NCI-H526 treated with DMSO at 0.1 percent for 48 hours (cell line): ENCODE data around the gene METTL24.

ENCODE experiments used
- DNase-seq: peaks from one replicate; lab custom pipeline; 2025; lab: John Stamatoyannopoulos, UW

The METTL24 gene, protein sequence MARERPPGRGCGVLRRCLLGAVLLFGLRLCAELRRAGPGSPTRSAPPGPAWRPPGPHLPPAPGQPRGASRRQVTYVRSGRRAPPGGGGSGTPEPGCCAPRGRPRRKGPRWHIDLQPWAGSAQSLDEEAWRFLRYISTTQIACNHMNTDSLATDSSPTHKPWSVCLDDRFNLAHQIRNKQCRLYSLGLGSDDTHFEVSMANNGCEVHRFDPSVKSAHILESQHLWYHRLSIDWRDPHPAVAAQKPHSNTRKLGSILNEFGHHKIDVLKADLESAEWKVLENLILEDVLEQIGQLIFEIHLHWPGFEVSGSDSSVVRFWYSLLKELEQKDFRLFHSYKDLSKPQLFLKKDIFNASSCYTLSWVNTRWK

DNA sequence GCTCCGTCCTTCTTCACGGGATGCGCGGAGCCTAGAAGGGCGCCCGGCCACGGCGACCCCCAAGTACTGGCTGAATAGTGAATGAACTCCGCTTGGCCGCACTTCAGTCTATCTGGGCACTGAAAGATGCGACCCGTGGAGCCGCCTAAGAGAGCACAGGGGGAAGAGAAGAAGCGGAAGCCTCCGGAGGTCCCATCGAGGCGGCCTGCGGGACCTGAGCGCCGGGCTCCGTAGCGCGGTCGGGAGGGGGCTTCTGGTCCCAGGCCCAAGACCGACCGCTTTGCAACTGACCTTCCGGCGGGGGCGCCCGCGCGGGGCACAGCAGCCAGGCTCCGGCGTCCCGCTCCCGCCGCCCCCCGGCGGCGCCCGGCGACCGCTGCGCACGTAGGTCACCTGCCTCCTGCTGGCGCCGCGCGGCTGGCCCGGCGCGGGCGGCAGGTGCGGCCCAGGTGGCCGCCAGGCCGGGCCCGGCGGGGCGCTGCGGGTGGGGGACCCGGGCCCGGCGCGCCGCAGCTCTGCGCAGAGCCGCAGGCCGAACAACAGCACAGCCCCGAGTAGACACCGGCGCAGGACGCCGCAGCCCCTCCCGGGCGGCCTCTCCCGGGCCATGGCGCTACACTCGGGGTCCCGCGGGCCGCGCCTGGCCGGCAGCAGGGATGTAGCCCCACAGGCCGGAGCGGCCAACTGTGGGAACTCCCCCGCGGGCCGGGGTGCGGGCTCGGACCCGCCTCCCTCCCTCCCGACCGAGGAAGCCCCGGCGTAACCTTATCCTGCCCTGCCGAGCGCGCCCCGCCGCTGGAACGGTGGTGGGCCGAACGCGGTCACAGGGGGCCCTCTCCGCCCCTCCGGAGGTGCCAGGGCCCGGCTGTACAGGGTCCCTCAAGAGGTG lies at the start of gene METTL24:
Gene METTL24 (minus strand): TSS at position 686 of the 889 bp plus-strand sequence. CDS start 77 bp downstream, at position 609.
- no peak for DNase-seq

GRCh38 chr6:110404607-110405006 lies 46.5 kb upstream of the METTL24 start:
- no peak for DNase-seq

DNA sequence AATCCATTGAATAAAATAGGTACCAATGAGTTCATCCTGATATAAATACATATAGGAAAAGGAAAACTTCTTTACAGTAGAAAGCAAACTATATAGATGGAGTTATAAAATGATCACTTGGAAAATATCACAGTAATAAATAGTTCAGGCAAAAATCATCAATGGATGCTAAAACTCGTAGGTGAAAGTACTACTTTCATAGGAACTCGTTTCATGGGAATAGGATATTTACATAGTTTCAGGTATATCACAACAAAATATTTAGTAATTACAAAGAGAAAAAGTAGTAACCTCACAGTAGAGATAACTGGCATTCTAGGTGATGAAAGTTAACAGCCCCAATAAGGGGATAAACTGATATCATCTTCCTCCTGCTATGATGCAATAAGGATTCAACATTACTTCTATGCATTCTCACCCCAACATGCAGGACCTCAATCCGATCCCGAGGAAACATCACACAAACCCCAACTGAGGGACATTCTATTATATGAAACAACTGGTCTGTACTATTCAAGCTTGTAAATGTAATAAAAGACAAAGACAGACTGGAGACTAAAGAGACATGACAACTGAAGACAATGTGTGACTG lies 43.5 kb upstream of the METTL24 start:
- no peak for DNase-seq

GRCh38 chr6:110400208-110400607 lies 42.1 kb upstream of the METTL24 start:
- no peak for DNase-seq

DNA sequence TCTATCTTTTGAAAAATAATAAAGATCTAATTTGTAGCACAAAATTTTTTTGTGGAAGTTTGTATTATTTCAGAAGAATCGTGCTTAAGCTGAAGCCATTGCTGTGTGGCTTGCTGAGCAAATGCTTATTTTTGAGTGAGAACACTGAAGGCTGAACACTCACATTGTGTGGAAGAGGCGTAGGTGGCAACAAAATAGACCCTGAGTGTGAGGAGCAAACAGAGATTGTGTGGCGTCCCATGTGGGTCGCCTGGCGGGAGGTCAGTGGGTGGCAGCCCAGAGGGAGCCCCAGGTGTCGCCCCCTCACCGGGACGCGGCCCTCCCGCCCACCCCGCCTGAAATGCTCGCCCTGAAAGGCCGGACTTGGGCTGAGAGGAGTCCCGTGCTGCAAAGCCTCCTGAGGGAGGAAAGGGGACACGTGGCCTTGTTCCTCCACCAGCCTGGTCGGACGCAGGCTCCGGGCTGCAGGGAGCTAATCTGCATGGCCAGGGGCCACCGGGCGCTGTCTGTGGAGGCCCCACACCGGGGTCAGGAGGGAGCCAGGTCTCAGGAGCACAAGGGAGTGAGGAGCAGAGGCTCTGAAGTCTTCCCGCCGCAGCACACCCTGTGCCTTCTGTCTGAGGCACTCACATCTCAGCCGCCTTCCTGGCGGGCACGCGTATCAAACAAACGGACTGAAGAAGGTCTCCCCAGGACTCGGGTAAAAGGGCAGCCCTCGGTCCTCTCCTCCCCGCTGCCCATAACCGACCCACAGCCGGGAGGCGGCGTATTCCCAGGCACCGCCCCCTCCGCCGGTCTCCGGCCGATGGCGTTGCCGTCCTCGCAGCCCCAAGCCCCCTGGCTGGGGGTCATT lies 41.3 kb upstream of the METTL24 start:
- no peak for DNase-seq

GRCh38 chr6:110398778-110399177 lies 40.6 kb upstream of the METTL24 start:
- no peak for DNase-seq

- no peak for DNase-seq
These were observed 37.1 kb upstream of the METTL24 start for GRCh38 chr6:110395221-110395620.

GRCh38 chr6:110394409-110394808 lies 36.3 kb upstream of the METTL24 start:
- no peak for DNase-seq

DNA sequence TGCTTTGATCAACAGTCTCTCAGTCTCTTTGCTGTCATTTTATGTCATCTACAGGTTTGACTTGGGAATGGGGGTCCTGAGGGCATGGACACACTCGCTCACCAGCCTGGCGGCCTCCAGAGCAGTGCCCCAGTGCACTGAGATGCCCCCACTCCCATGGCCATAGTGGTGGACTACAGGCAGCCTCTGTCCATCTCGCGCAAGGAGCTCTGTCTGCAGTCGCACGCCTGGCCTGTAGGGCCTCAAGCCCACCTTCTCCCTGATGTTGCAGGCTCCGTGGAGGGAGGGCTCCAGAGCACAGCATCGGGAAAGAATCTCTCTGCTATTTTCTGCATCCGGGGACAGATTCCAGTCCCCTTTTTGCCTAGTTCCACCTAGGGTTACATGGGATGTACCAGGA lies 34.6 kb upstream of the METTL24 start:
- no peak for DNase-seq

GRCh38 chr6:110390404-110390803 lies 32.3 kb upstream of the METTL24 start:
- DNase-seq, result no peak

DNA sequence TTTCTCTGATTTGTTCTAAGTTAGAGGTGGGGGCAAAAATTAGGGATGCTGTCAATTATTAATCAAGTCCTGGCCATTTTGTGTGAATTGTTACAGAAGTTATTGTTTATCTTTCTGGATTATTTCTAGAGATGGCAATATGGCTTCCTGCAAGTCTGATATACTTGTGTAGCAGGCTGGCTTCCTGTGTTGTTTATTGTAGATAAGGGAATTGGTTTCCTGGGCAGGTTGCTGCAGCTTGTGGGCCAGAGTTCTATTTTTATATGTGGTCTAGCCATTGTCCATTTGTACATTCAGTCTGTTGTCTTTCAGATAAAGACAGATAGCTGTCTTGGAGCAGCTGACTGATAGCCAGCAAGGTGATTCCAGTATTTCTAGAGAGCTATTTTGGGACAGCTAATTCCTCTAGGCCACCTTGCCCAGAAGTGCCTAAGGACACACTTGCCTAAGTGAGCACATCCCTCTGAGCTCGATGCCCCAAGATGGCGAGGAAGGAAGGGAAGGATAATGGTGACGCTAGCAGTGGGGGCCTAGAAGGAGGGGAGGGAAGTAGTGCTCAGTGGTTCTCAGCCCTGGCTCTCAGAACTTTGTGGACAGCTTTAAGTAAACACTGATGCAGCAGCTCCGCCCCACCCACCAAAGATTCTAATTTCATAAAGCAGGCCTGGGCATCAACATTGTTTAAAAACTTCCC lies 31.7 kb upstream of the METTL24 start:
- no peak for DNase-seq

- no peak for DNase-seq
These were observed 29.8 kb upstream of the METTL24 start for GRCh38 chr6:110387986-110388385.

DNA sequence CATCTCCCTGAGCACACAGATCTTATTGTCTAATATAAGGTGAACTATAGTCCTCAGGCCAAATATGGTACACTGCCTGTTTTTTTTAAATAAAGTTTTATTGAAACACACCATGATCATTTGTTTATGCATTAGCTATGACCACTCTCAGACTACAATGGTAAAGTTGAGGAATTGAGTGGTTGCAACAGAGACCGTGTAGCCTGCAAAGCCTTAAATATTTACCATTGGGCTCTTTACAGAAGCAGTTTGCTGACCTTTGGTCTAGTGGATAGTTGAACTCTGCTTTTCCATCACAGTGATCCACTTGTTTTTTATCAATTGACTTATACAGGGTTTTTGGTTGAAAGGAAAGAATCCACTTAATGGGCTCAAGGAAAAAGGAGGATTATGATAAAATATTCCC lies 27.3 kb upstream of the METTL24 start:
- no peak for DNase-seq

DNA sequence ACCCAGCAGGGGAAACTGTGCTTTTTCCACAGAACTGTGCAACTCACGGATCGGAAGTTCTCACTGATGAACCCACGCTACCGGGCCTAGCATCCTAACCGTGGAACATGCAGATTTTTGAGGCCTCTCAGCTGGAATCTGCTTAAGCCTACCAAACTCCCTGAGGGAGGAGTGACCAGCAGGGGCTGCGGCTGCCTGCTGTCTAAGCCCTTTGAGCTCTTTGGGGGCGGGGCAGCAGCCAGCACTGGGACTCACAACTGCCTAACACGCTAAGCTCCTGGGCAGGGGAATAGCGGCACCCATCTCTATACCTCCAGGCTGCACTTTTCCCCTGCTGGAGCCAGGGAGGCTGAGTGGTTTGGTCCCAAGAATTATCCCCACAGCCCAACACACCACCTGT lies 20.4 kb upstream of the METTL24 start:
- no peak for DNase-seq

GRCh38 chr6:110369066-110369465 lies 10.9 kb upstream of the METTL24 start:
- no peak for DNase-seq

GRCh38 chr6:110368284-110368683 lies 10.1 kb upstream of the METTL24 start:
- DNase-seq, result no peak

GRCh38 chr6:110367825-110368224 lies 9.7 kb upstream of the METTL24 start:
- no peak for DNase-seq

DNA sequence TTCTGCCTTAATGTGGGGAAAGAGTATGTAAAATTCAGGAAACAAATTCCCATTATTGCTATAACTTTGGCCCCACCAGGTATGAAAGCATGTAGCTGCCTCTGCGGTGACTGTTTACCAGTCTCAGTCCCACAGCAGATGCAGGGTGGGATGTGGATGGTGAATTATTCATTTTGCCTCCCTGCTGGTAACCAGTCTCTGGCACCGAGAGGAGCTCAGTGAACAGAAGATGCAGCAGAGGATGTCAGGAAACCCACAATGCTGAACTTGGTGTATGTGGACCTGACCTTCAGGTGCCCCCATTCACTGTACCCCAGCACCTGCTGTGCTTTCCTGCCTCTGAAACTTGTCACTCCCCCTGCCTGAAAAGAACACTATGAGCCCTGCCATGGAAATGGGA lies 8.8 kb upstream of the METTL24 start:
- no peak for DNase-seq

- no peak for DNase-seq
These were observed 8.1 kb upstream of the METTL24 start for GRCh38 chr6:110366256-110366655.

- no peak for DNase-seq
These were observed 6.4 kb upstream of the METTL24 start for GRCh38 chr6:110364364-110365105.
